ENCODE measurements around the gene LDHAL6B. TPM values are rescaled to one million over a fixed set of nuclear protein-coding genes. Genes with fewer than 3 reads are reported as not detected.

The LDHAL6B gene
- total RNA-seq, 2 donors from 2014 or later: not detected

GRCh38 chr15:59194639-59195325 lies 11.9 kb upstream of the LDHAL6B start:
- no peak for DNase-seq
- no peak for TF ChIP-seq CTCF (conservative IDR thresholded peaks at IDR 0.05)
- Histone ChIP-seq H3K36me3 (ENCODE audit: control insufficient read depth, insufficient read depth, low read length) (peaks cover 23% of the 10 kb centered on the region), H3K9me3 (ENCODE audit: control insufficient read depth, low read length) (no peaks in the 10 kb centered on the region), H3K27me3 (ENCODE audit: control insufficient read depth, insufficient read depth, low read length, poor library complexity, severe bottlenecking) (no peaks in the 10 kb centered on the region), H3K4me1 (ENCODE audit: control insufficient read depth, insufficient read depth, low read length) (no peaks in the 10 kb centered on the region), H3K27ac (ENCODE audit: low read depth, low read length) (no peak overlapping the region), H3K4me3 (ENCODE audit: low read length) (no peak overlapping the region), H3K9ac (ENCODE audit: extremely low read depth, low read length, poor library complexity, severe bottlenecking) (no peak overlapping the region)
- Mint-ChIP-seq H3K27me3 (ENCODE audit: insufficient read depth) (no peaks in the 10 kb centered on the region), H3K36me3 (ENCODE audit: low read depth) (peaks cover 35% of the 10 kb centered on the region), H3K4me3 (no peak overlapping the region), H3K9me3 (no peaks in the 10 kb centered on the region), H3K4me1 (no peaks in the 10 kb centered on the region), H3K27ac (no peak overlapping the region)
- 92 to 94% methylated on average over 4 to 10 of the region's 10 CpGs for WGBS, 2 experiments (ENCODE audit: insufficient coverage in 1 of 2, insufficient read length in 1 of 2)

GRCh38 chr15:59196416-59196815 lies 10.2 kb upstream of the LDHAL6B start:
- Histone ChIP-seq H3K27ac (ENCODE audit: low read depth, low read length) (no peak overlapping the region), H3K36me3 (ENCODE audit: control insufficient read depth, insufficient read depth, low read length) (peaks cover 23% of the 10 kb centered on the region), H3K9ac (ENCODE audit: extremely low read depth, low read length, poor library complexity, severe bottlenecking) (no peak overlapping the region), H3K4me3 (ENCODE audit: low read length) (no peak overlapping the region), H3K27me3 (ENCODE audit: control insufficient read depth, insufficient read depth, low read length, poor library complexity, severe bottlenecking) (no peaks in the 10 kb centered on the region), H3K9me3 (ENCODE audit: control insufficient read depth, low read length) (no peaks in the 10 kb centered on the region), H3K4me1 (ENCODE audit: control insufficient read depth, insufficient read depth, low read length) (no peaks in the 10 kb centered on the region)
- WGBS, 2 experiments (ENCODE audit: insufficient coverage in 1 of 2, insufficient read length in 1 of 2): 100% methylated on average over 1 to 2 of the region's 2 CpGs
- Mint-ChIP-seq H3K9me3 (no peaks in the 10 kb centered on the region), H3K27me3 (ENCODE audit: insufficient read depth) (no peaks in the 10 kb centered on the region), H3K4me3 (no peak overlapping the region), H3K4me1 (no peaks in the 10 kb centered on the region), H3K36me3 (ENCODE audit: low read depth) (peaks cover 25% of the 10 kb centered on the region), H3K27ac (no peak overlapping the region)
- TF ChIP-seq CTCF (conservative IDR thresholded peaks at IDR 0.05): no peak
- DNase-seq: no peak

GRCh38 chr15:59197454-59197853 lies 9.2 kb upstream of the LDHAL6B start:
- peaks cover 25% of the 10 kb centered on the region for H3K36me3 ChIP-seq (ENCODE audit: control insufficient read depth, insufficient read depth, low read length)
- no peak overlapping the region for H3K4me3 ChIP-seq (ENCODE audit: low read length)
- H3K4me1 ChIP-seq (ENCODE audit: control insufficient read depth, insufficient read depth, low read length): no peaks in the 10 kb centered on the region
- Mint-ChIP-seq H3K36me3 (ENCODE audit: low read depth) (peaks cover 25% of the 10 kb centered on the region), H3K4me3 (no peak overlapping the region), H3K4me1 (no peaks in the 10 kb centered on the region), H3K9me3 (no peaks in the 10 kb centered on the region), H3K27ac (no peak overlapping the region), H3K27me3 (ENCODE audit: insufficient read depth) (no peaks in the 10 kb centered on the region)
- H3K9ac ChIP-seq (ENCODE audit: extremely low read depth, low read length, poor library complexity, severe bottlenecking): no peak overlapping the region
- H3K27ac ChIP-seq (ENCODE audit: low read depth, low read length): no peak overlapping the region
- 91 to 100% methylated on average over 2 of the region's 2 CpGs for WGBS, 2 experiments (ENCODE audit: insufficient coverage in 1 of 2, insufficient read length in 1 of 2)
- no peak for TF ChIP-seq CTCF (conservative IDR thresholded peaks at IDR 0.05)
- H3K27me3 ChIP-seq (ENCODE audit: control insufficient read depth, insufficient read depth, low read length, poor library complexity, severe bottlenecking): no peaks in the 10 kb centered on the region
- no peak for DNase-seq
- H3K9me3 ChIP-seq (ENCODE audit: control insufficient read depth, low read length): no peaks in the 10 kb centered on the region
